Ishikawa (cell line): ENCODE data around the gene NAB1.

Experiments
- EGR1 ChIP-seq: IDR thresholded peaks from 2 replicates; pipeline ENCODE4 v1.6.1; 2012
- EP300 ChIP-seq: IDR thresholded peaks from 2 replicates; pipeline ENCODE4 v1.6.1; 2012; ENCODE audit warnings: borderline replicate concordance
- REST ChIP-seq: IDR thresholded peaks from 2 replicates; pipeline ENCODE4 v1.6.1; 2012; ENCODE audit warnings: low read depth, mild to moderate bottlenecking
- TEAD4 ChIP-seq: IDR thresholded peaks from 2 replicates; pipeline ENCODE4 v1.6.1; 2012

- no peak for TF ChIP-seq REST
- no peak for TF ChIP-seq TEAD4
- TF ChIP-seq EGR1 = no peak
- no peak for TF ChIP-seq EP300
These were observed 69.1 kb downstream of the NAB1 start for GRCh38 chr2:190717764-190718651.
